Putamen (tissue), 1 donor: ENCODE data around the gene PLPPR5.
"Not testable (repeated sequence)": the region's sequence is repeated elsewhere in the genome, so short reads cannot be mapped to it uniquely, and the experiment has no call there.

Source experiments
- DNase-seq: peaks from one replicate; pipeline ENCODE4 v3.0.0-alpha.2; 2016; ENCODE audit warnings: low spot score

PLPPR5 gene

GRCh38 chr1:98919211-98919610 lies 85.5 kb downstream of the PLPPR5 start:
- DNase-seq = no peak

GRCh38 chr1:98914547-98914946 lies 90.1 kb downstream of the PLPPR5 start:
- no peak for DNase-seq

GRCh38 chr1:98910827-98911226 lies 93.8 kb downstream of the PLPPR5 start:
- no peak for DNase-seq

- no peak for DNase-seq
Measured at GRCh38 chr1:98908980-98909379, 95.7 kb downstream of the PLPPR5 start.

GRCh38 chr1:98906809-98907208 lies 97.9 kb downstream of the PLPPR5 start:
- DNase-seq = no peak

GRCh38 chr1:98906361-98906760 lies 98.3 kb downstream of the PLPPR5 start:
- DNase-seq = no peak

GRCh38 chr1:98904684-98905083 lies 100.0 kb downstream of the PLPPR5 start:
- no peak for DNase-seq

GRCh38 chr1:98903726-98904125 lies 100.9 kb downstream of the PLPPR5 start:
- no peak for DNase-seq

- DNase-seq = no peak
Measured at GRCh38 chr1:98903261-98903660, 101.4 kb downstream of the PLPPR5 start.

- DNase-seq = no peak
Measured at GRCh38 chr1:98898940-98899339, 105.7 kb downstream of the PLPPR5 start.

- DNase-seq = no peak
Measured at GRCh38 chr1:98897479-98897878, 107.2 kb downstream of the PLPPR5 start.

- no peak for DNase-seq
Measured at GRCh38 chr1:98896711-98897445, 107.8 kb downstream of the PLPPR5 start.

- no peak for DNase-seq
Measured at GRCh38 chr1:98893371-98893770, 111.3 kb downstream of the PLPPR5 start.

- no peak for DNase-seq
Measured at GRCh38 chr1:98888869-98889268, 115.8 kb downstream of the PLPPR5 start.

GRCh38 chr1:98887507-98887906 lies 117.2 kb downstream of the PLPPR5 start:
- no peak for DNase-seq

- DNase-seq = no peak
Measured at GRCh38 chr1:98884864-98885263, 119.8 kb downstream of the PLPPR5 start.

- DNase-seq = no peak
Measured at GRCh38 chr1:98881901-98882300, 122.8 kb downstream of the PLPPR5 start.

- DNase-seq = not testable (repeated sequence)
Measured at GRCh38 chr1:98881234-98881633, 123.4 kb downstream of the PLPPR5 start.

- DNase-seq = no peak
Measured at GRCh38 chr1:98874828-98875227, 129.8 kb downstream of the PLPPR5 start.

GRCh38 chr1:98870959-98871903 lies 133.4 kb downstream of the PLPPR5 start:
- DNase-seq = no peak

- no peak for DNase-seq
Measured at GRCh38 chr1:98865796-98866195, 138.9 kb downstream of the PLPPR5 start.

- DNase-seq = no peak
Measured at GRCh38 chr1:98860329-98860728, 144.3 kb downstream of the PLPPR5 start.

- no peak for DNase-seq
Measured at GRCh38 chr1:98854137-98854536, 150.5 kb downstream of the PLPPR5 start.
